DOHH2 (cell line): ENCODE data around the gene OR9Q1.

Source experiments
- EZH2phosphoT487 ChIP-seq: fragments of 200-600 bp; sonication (generic); IDR thresholded peaks from 2 replicates; pipeline ENCODE4 v1.6.1; 2017; ENCODE audit warnings: borderline replicate concordance, mild to moderate bottlenecking, antibody characterized with exemption, low read length, moderate library complexity, mixed read lengths
- TF ChIP-seq, protein P1 (sequence below): fragments of 200-600 bp; sonication (generic); IDR thresholded peaks from one replicate; pipeline ENCODE4 v1.5.1; 2014; ENCODE audit warnings: antibody characterized with exemption, mild to moderate bottlenecking, low read depth, low read length; ENCODE audit not compliant: poor library complexity, severe bottlenecking

DNA sequence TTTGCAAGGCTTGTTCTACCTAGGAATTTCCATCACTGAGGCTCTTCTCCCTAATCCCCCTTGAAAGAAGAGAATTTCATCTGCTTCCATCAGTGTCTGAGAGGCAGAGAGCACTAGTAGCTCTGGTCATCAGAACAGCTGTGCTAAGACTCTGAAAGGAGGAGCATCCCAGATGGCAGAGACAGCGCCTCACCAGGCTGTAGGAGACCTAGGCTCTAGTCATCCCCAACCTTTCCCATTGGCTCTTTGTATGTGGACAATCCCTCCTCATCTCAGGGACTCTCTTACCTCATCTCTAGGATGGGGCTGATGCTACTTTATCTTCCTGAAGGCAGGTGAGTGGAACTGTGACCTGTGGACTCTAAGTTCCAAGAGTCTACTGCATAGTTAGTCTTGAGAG, 110.5 kb downstream of the OR9Q1 start:
- TF ChIP-seq, protein P1, sequence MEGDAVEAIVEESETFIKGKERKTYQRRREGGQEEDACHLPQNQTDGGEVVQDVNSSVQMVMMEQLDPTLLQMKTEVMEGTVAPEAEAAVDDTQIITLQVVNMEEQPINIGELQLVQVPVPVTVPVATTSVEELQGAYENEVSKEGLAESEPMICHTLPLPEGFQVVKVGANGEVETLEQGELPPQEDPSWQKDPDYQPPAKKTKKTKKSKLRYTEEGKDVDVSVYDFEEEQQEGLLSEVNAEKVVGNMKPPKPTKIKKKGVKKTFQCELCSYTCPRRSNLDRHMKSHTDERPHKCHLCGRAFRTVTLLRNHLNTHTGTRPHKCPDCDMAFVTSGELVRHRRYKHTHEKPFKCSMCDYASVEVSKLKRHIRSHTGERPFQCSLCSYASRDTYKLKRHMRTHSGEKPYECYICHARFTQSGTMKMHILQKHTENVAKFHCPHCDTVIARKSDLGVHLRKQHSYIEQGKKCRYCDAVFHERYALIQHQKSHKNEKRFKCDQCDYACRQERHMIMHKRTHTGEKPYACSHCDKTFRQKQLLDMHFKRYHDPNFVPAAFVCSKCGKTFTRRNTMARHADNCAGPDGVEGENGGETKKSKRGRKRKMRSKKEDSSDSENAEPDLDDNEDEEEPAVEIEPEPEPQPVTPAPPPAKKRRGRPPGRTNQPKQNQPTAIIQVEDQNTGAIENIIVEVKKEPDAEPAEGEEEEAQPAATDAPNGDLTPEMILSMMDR: no peak
- no peak for TF ChIP-seq EZH2phosphoT487
